NB4 (cell line): ENCODE measurements around the gene CTDP1.

ENCODE experiments used
- MYC ChIP-seq: IDR thresholded peaks from 2 replicates; pipeline ENCODE4 v1.6.1; 2011; ENCODE audit warnings: low read depth, low read length
- POLR2A ChIP-seq: IDR thresholded peaks from 2 replicates; pipeline ENCODE4 v1.6.1; 2011; ENCODE audit warnings: mild to moderate bottlenecking; ENCODE audit not compliant: insufficient read length; ENCODE audit errors: extremely low read depth
- TF ChIP-seq, protein P1 (sequence below): IDR thresholded peaks from one replicate; pipeline ENCODE4 v1.5.1; 2012; ENCODE audit warnings: low read depth, low read length
- TF ChIP-seq, protein P2 (sequence below): IDR thresholded peaks from 2 replicates; pipeline ENCODE4 v1.6.1; 2011; ENCODE audit warnings: low read depth, low read length

DNA sequence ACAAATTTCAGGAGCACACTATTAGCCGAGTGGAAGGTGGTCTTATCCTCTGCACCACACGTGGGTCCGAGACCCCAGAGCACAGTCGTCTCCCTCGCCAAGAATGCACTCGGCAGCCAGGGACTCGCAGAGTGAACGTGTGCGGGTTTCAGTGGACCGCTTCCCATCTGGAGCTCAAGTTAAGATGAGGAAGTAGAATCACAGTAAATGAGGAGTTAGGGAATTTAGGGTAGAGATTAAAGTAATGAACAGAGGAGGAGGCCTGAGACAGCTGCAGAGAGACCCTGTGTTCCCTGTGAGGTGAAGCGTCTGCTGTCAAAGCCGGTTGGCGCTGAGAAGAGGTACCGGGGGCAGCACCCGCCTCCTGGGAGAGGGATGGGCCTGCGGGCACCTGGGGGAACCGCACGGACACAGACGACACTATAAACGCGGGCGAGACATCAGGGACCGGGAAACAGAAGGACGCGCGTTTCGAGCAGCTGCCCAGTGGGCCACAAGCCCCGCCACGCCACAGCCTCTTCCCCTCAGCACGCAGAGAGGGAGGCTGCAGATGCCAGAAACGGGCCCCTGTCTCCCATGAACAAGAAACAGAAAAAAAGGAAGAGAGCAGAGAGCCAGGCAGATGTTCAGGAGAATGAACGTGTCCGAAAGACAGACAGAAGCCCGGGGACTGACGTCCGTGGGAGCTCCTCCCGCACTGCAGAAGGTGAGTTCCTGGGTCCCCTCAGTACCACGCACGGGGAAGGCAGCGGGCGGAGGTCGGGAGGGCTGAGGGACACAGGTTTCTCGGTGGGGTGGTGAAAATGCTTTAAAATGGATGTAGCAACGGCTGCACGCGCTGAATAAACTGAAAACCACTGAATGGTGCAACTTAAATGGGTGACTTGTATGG is 112.7 kb downstream of the CTDP1 start:
- no peak for TF ChIP-seq POLR2A
- TF ChIP-seq, protein P1, sequence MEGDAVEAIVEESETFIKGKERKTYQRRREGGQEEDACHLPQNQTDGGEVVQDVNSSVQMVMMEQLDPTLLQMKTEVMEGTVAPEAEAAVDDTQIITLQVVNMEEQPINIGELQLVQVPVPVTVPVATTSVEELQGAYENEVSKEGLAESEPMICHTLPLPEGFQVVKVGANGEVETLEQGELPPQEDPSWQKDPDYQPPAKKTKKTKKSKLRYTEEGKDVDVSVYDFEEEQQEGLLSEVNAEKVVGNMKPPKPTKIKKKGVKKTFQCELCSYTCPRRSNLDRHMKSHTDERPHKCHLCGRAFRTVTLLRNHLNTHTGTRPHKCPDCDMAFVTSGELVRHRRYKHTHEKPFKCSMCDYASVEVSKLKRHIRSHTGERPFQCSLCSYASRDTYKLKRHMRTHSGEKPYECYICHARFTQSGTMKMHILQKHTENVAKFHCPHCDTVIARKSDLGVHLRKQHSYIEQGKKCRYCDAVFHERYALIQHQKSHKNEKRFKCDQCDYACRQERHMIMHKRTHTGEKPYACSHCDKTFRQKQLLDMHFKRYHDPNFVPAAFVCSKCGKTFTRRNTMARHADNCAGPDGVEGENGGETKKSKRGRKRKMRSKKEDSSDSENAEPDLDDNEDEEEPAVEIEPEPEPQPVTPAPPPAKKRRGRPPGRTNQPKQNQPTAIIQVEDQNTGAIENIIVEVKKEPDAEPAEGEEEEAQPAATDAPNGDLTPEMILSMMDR: no peak
- TF ChIP-seq, protein P2, sequence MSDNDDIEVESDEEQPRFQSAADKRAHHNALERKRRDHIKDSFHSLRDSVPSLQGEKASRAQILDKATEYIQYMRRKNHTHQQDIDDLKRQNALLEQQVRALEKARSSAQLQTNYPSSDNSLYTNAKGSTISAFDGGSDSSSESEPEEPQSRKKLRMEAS: no peak
- TF ChIP-seq MYC: no peak; the same call in 1 of the 2 replicates
